Measurements from ENCODE around the gene SLAMF9.
"Not testable (repeated sequence)": the region's sequence is repeated elsewhere in the genome, so short reads cannot be mapped to it uniquely, and the experiment has no call there.

Gene SLAMF9

GRCh38 chr1:159911326-159912070, 42.5 kb downstream of the SLAMF9 start:
- Histone ChIP-seq H3K4me3 (ENCODE audit: low read length in 2 of 2) (no peak overlapping the region), H3K9me3 (ENCODE audit: control insufficient read depth in 2 of 2, low read length in 2 of 2) (no peaks in the 10 kb centered on the region), H3K27ac (ENCODE audit: low read length) (no peak overlapping the region), H3K9ac (ENCODE audit: low read length in 2 of 2) (no peak overlapping the region), H3K36me3 (ENCODE audit: control insufficient read depth in 2 of 2, insufficient read depth in 2 of 2, low read length in 2 of 2) (no peaks in the 10 kb centered on the region), H3K27me3 (ENCODE audit: control insufficient read depth in 1 of 2, insufficient read depth in 2 of 2, low read length in 2 of 2) (no peaks in the 10 kb centered on the region), H3K4me1 (ENCODE audit: control insufficient read depth, insufficient read depth, low read length) (peaks cover 11% of the 10 kb centered on the region)

- Histone ChIP-seq H3K27ac (ENCODE audit: low read length) (no peak overlapping the region), H3K4me1 (ENCODE audit: control insufficient read depth, insufficient read depth, low read length) (peaks cover 2% of the 10 kb centered on the region), H3K4me3 (ENCODE audit: low read length in 2 of 2) (no peak overlapping the region), H3K36me3 (ENCODE audit: control insufficient read depth in 2 of 2, insufficient read depth in 2 of 2, low read length in 2 of 2) (no peaks in the 10 kb centered on the region), H3K27me3 (ENCODE audit: control insufficient read depth in 1 of 2, insufficient read depth in 2 of 2, low read length in 2 of 2) (no peaks in the 10 kb centered on the region), H3K9me3 (ENCODE audit: control insufficient read depth in 2 of 2, low read length in 2 of 2) (no peaks in the 10 kb centered on the region), H3K9ac (ENCODE audit: low read length in 2 of 2) (no peak overlapping the region)
Observed at GRCh38 chr1:159908031-159908940, 45.8 kb downstream of the SLAMF9 start.

GRCh38 chr1:159906960-159907359, 47.1 kb downstream of the SLAMF9 start:
- Histone ChIP-seq H3K36me3 (ENCODE audit: control insufficient read depth in 2 of 2, insufficient read depth in 2 of 2, low read length in 2 of 2) (no peaks in the 10 kb centered on the region), H3K27me3 (ENCODE audit: control insufficient read depth in 1 of 2, insufficient read depth in 2 of 2, low read length in 2 of 2) (no peaks in the 10 kb centered on the region), H3K27ac (ENCODE audit: low read length) (no peak overlapping the region), H3K9me3 (ENCODE audit: control insufficient read depth in 2 of 2, low read length in 2 of 2) (no peaks in the 10 kb centered on the region), H3K4me3 (ENCODE audit: low read length in 2 of 2) (no peak overlapping the region), H3K9ac (ENCODE audit: low read length in 2 of 2) (no peak overlapping the region), H3K4me1 (ENCODE audit: control insufficient read depth, insufficient read depth, low read length) (peaks cover 2% of the 10 kb centered on the region)

GRCh38 chr1:159904036-159904435, 50.0 kb downstream of the SLAMF9 start:
- H3K9ac ChIP-seq (ENCODE audit: low read length in 2 of 2); H3K9me3 ChIP-seq (ENCODE audit: control insufficient read depth in 2 of 2, low read length in 2 of 2); H3K27ac ChIP-seq (ENCODE audit: low read length); H3K36me3 ChIP-seq (ENCODE audit: control insufficient read depth in 2 of 2, insufficient read depth in 2 of 2, low read length in 2 of 2); H3K27me3 ChIP-seq (ENCODE audit: control insufficient read depth in 1 of 2, insufficient read depth in 2 of 2, low read length in 2 of 2); H3K4me3 ChIP-seq (ENCODE audit: low read length in 2 of 2); H3K4me1 ChIP-seq (ENCODE audit: control insufficient read depth, insufficient read depth, low read length): not testable (repeated sequence)

DNA sequence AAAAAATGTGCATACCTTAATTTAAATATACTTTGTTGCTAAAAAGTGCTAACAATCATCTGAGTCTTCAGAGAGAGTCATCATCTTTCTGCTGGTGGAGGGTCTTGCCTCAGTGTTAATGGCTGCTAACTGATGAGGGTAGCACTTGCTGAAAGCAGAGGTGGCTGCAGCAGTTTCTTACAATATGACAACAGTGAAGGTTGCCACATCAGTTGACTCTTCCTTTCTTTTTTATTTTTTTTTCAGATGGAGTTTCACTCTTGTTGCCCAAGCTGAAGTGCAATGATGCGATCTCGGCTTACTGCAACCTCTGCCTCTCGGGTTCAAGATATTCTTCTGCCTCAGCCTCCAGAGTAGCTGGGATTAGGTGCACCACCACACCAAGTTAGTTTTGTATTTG, 51.5 kb downstream of the SLAMF9 start:
- no peak overlapping the region for H3K4me3 ChIP-seq (ENCODE audit: low read length in 2 of 2)
- H3K4me1 ChIP-seq (ENCODE audit: control insufficient read depth, insufficient read depth, low read length), result peaks cover 8% of the 10 kb centered on the region
- no peaks in the 10 kb centered on the region for H3K36me3 ChIP-seq (ENCODE audit: control insufficient read depth in 2 of 2, insufficient read depth in 2 of 2, low read length in 2 of 2)
- no peaks in the 10 kb centered on the region for H3K9me3 ChIP-seq (ENCODE audit: control insufficient read depth in 2 of 2, low read length in 2 of 2)
- H3K27ac ChIP-seq (ENCODE audit: low read length), result no peak overlapping the region
- no peak overlapping the region for H3K9ac ChIP-seq (ENCODE audit: low read length in 2 of 2)
- no peaks in the 10 kb centered on the region for H3K27me3 ChIP-seq (ENCODE audit: control insufficient read depth in 1 of 2, insufficient read depth in 2 of 2, low read length in 2 of 2)

Data from stomach smooth muscle (tissue), 2 donors.